ENCODE results near the gene GFOD2.
"Not testable (repeated sequence)": the region's sequence is repeated elsewhere in the genome, so short reads cannot be mapped to it uniquely, and the experiment has no call there.

GFOD2 gene

GRCh38 chr16:67702130-67702529 is 17.0 kb downstream of the GFOD2 start:
- DNase-seq (ENCODE audit: low read depth): no peak

- DNase-seq (ENCODE audit: low read depth): no peak
Observed at GRCh38 chr16:67701420-67701819, 17.7 kb downstream of the GFOD2 start.

- DNase-seq (ENCODE audit: low read depth): no peak
Observed at GRCh38 chr16:67699265-67699664, 19.9 kb downstream of the GFOD2 start.

- no peak for DNase-seq (ENCODE audit: low read depth)
Observed at GRCh38 chr16:67697422-67698185, 21.5 kb downstream of the GFOD2 start.

GRCh38 chr16:67694611-67695010 is 24.5 kb downstream of the GFOD2 start:
- DNase-seq (ENCODE audit: low read depth): no peak

GRCh38 chr16:67693517-67694285 is 25.4 kb downstream of the GFOD2 start:
- not testable (repeated sequence) for DNase-seq (ENCODE audit: low read depth)

- DNase-seq (ENCODE audit: low read depth): no peak
Observed at GRCh38 chr16:67685388-67686112, 33.6 kb downstream of the GFOD2 start.

- no peak for DNase-seq (ENCODE audit: low read depth)
Observed at GRCh38 chr16:67683767-67684166, 35.3 kb downstream of the GFOD2 start.

- DNase-seq (ENCODE audit: low read depth): no peak
Observed at GRCh38 chr16:67679935-67680897, 38.9 kb downstream of the GFOD2 start.

GRCh38 chr16:67678354-67679023 is 40.6 kb downstream of the GFOD2 start:
- no peak for DNase-seq (ENCODE audit: low read depth)

- no peak for DNase-seq (ENCODE audit: low read depth)
Observed at GRCh38 chr16:67677712-67678111, 41.4 kb downstream of the GFOD2 start.

GRCh38 chr16:67676939-67677338 is 42.2 kb downstream of the GFOD2 start:
- DNase-seq (ENCODE audit: low read depth): no peak

- no peak for DNase-seq (ENCODE audit: low read depth)
Observed at GRCh38 chr16:67676516-67676915, 42.6 kb downstream of the GFOD2 start.

GRCh38 chr16:67675999-67676398 is 43.1 kb downstream of the GFOD2 start:
- DNase-seq (ENCODE audit: low read depth): no peak

- DNase-seq (ENCODE audit: low read depth): no peak
Observed at GRCh38 chr16:67675579-67675935, 43.6 kb downstream of the GFOD2 start.

- DNase-seq (ENCODE audit: low read depth): no peak
Observed at GRCh38 chr16:67674851-67675578, 44.1 kb downstream of the GFOD2 start.

GRCh38 chr16:67673712-67674580 is 45.2 kb downstream of the GFOD2 start:
- no peak for DNase-seq (ENCODE audit: low read depth)

GRCh38 chr16:67672739-67673662 is 46.1 kb downstream of the GFOD2 start:
- no peak for DNase-seq (ENCODE audit: low read depth)
